Measurements from ENCODE around the gene THSD4. TPM values are rescaled to one million over a fixed set of nuclear protein-coding genes. Genes with fewer than 3 reads are reported as not detected.

THSD4 gene
- total RNA-seq, 2 experiments from 2014 or later: not detected

DNA sequence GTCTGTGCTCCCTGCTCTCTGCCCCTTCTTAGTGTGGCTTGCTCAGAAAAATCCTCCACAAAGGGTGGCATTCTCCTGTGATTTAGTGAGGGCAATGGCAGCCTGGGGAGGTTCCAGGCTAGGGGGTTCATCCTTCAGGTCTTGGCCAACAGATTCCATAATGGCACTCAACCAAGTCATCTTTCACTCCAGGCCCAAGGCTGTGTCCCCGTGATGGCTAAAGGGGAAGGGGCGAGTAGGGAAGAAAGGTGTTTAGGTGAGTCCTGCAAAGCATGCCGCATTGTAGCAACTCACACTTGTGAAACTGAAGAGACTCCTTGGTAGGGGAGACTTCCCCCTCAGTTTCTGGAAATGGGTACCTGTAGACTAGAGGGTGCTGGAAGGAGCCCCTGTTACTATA is 105.6 kb downstream of the THSD4 start:
- no peak overlapping the region for H3K27ac ChIP-seq (ENCODE audit: low read depth in 1 of 2, low read length in 2 of 2)
- H3K27ac Mint-ChIP-seq: no peak overlapping the region
- no peaks in the 10 kb centered on the region for H3K9me3 Mint-ChIP-seq
- intact Hi-C loops (cut with DNase I, micrococcal nuclease): no loop called here
- ATAC-seq (ENCODE audit: poor library complexity): no peak
- TF ChIP-seq, protein P1, sequence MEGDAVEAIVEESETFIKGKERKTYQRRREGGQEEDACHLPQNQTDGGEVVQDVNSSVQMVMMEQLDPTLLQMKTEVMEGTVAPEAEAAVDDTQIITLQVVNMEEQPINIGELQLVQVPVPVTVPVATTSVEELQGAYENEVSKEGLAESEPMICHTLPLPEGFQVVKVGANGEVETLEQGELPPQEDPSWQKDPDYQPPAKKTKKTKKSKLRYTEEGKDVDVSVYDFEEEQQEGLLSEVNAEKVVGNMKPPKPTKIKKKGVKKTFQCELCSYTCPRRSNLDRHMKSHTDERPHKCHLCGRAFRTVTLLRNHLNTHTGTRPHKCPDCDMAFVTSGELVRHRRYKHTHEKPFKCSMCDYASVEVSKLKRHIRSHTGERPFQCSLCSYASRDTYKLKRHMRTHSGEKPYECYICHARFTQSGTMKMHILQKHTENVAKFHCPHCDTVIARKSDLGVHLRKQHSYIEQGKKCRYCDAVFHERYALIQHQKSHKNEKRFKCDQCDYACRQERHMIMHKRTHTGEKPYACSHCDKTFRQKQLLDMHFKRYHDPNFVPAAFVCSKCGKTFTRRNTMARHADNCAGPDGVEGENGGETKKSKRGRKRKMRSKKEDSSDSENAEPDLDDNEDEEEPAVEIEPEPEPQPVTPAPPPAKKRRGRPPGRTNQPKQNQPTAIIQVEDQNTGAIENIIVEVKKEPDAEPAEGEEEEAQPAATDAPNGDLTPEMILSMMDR (IDR thresholded peaks at IDR 0.05): no peak
- H3K9me3 ChIP-seq (ENCODE audit: control insufficient read depth in 1 of 2, insufficient read depth in 1 of 2, low read length in 2 of 2): peaks cover 0 to 5% of the 10 kb centered on the region in 2 experiments
- H3K4me1 ChIP-seq (ENCODE audit: insufficient read depth, low read length): no peaks in the 10 kb centered on the region
- no peak overlapping the region for H3K4me3 ChIP-seq (ENCODE audit: low read length)
- no peaks in the 10 kb centered on the region for H3K36me3 ChIP-seq (ENCODE audit: insufficient read depth, low read length)
- peaks cover 0 to 3% of the 10 kb centered on the region in 2 experiments for H3K27me3 ChIP-seq (ENCODE audit: control insufficient read depth in 1 of 2, insufficient read depth in 2 of 2, low read length in 2 of 2)
- ChIA-PET POLR2A (no interaction called here), CTCF (no interaction called here)
- peaks cover 52% of the 10 kb centered on the region for H3K27me3 Mint-ChIP-seq
- H3K4me3 Mint-ChIP-seq: no peak overlapping the region
- H3K36me3 Mint-ChIP-seq (ENCODE audit: low read depth): no peaks in the 10 kb centered on the region
- DNase-seq: no peak
- no peaks in the 10 kb centered on the region for H3K4me1 Mint-ChIP-seq (ENCODE audit: low read depth)

DNA sequence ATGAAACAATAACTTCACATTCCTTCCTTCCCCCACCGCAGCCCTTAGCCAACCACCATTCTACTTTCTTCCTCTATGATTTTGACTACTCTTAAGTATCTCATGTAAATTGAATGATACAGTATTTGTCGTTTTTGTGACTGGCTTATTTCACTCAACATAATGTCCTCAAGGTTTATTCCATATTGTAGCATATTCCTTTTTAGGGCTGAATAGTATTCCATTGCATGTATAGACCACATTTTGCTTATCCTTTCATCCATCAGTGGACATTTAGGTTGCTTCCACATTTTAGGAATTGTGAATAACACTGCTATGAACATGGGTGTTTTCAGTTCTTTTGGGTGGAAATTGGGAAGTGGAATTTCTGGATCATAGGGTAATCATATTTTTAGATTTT is 106.1 kb downstream of the THSD4 start:
- H3K27me3 Mint-ChIP-seq: peaks cover 46% of the 10 kb centered on the region
- intact Hi-C loops (cut with DNase I, micrococcal nuclease): no loop called here
- TF ChIP-seq, protein P1 (IDR thresholded peaks at IDR 0.05): no peak
- H3K9me3 Mint-ChIP-seq: no peaks in the 10 kb centered on the region
- POLR2A ChIA-PET: no interaction called here
- H3K4me3 Mint-ChIP-seq: no peak overlapping the region
- H3K4me1 Mint-ChIP-seq (ENCODE audit: low read depth): no peaks in the 10 kb centered on the region
- H3K27ac Mint-ChIP-seq: no peak overlapping the region
- H3K9me3 ChIP-seq (ENCODE audit: control insufficient read depth in 1 of 2, insufficient read depth in 1 of 2, low read length in 2 of 2): peaks cover 0 to under 1% of the 10 kb centered on the region in 2 experiments
- no peaks in the 10 kb centered on the region for H3K4me1 ChIP-seq (ENCODE audit: insufficient read depth, low read length)
- H3K27me3 ChIP-seq (ENCODE audit: control insufficient read depth in 1 of 2, insufficient read depth in 2 of 2, low read length in 2 of 2): peaks cover 0 to 3% of the 10 kb centered on the region in 2 experiments
- no peaks in the 10 kb centered on the region for H3K36me3 Mint-ChIP-seq (ENCODE audit: low read depth)
- DNase-seq (no peak), ATAC-seq (ENCODE audit: poor library complexity) (no peak)
- no peak overlapping the region for H3K27ac ChIP-seq (ENCODE audit: low read depth in 1 of 2, low read length in 2 of 2)
- H3K36me3 ChIP-seq (ENCODE audit: insufficient read depth, low read length): no peaks in the 10 kb centered on the region
- CTCF ChIA-PET: no interaction called here
- no peak overlapping the region for H3K4me3 ChIP-seq (ENCODE audit: low read length)

DNA sequence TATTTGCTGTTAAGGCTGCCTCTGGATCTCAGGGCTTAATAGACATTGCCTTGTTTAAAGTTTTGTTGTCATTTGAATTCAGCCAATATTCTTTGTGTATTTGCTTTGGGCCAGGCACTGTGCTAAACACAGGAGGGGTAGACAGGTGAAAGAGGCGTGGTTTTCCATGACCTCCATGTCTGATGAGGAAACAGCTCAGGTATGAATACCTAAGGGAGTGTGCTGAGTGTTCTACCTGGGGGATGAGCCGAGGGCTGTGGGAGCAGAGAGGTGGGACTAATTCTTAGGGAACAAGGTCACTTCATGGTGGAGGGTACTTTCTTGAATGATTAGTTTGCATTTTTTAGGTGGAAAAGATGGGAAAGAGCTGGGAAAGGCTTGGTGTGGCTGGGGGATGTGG is 108.2 kb downstream of the THSD4 start:
- Histone ChIP-seq H3K27me3 (ENCODE audit: control insufficient read depth in 1 of 2, insufficient read depth in 2 of 2, low read length in 2 of 2) (peaks cover 0 to 3% of the 10 kb centered on the region in 2 experiments), H3K36me3 (ENCODE audit: insufficient read depth, low read length) (no peaks in the 10 kb centered on the region), H3K4me3 (ENCODE audit: low read length) (no peak overlapping the region), H3K27ac (ENCODE audit: low read depth in 1 of 2, low read length in 2 of 2) (no peak overlapping the region), H3K9me3 (ENCODE audit: control insufficient read depth in 1 of 2, insufficient read depth in 1 of 2, low read length in 2 of 2) (no peaks in the 10 kb centered on the region), H3K4me1 (ENCODE audit: insufficient read depth, low read length) (no peaks in the 10 kb centered on the region)
- Mint-ChIP-seq H3K4me1 (ENCODE audit: low read depth) (no peaks in the 10 kb centered on the region), H3K4me3 (no peak overlapping the region), H3K27ac (no peak overlapping the region), H3K9me3 (no peaks in the 10 kb centered on the region), H3K27me3 (peaks cover 31% of the 10 kb centered on the region), H3K36me3 (ENCODE audit: low read depth) (no peaks in the 10 kb centered on the region)
- intact Hi-C loops (cut with DNase I, micrococcal nuclease): no loop called here
- TF ChIP-seq, protein P1 (IDR thresholded peaks at IDR 0.05): no peak
- DNase-seq (no peak), ATAC-seq (ENCODE audit: poor library complexity) (no peak)
- POLR2A ChIA-PET: no interaction called here
- CTCF ChIA-PET: no interaction called here

Measured in CD4-positive, alpha-beta T cell (primary cell).